ENCODE measurements around the gene SH3BGRL3. TPM values are rescaled to one million over a fixed set of nuclear protein-coding genes. Genes with fewer than 3 reads are reported as not detected.

The SH3BGRL3 gene
- total RNA-seq, 3 donors from 2014 or later: 156 to 422 (median 385) TPM

- intact Hi-C loops (cut with DNase I, micrococcal nuclease): no loop called here
- TF ChIP-seq CTCF (IDR thresholded peaks at IDR 0.05): no peak
- ATAC-seq: no peak
- no peak for DNase-seq
- Histone ChIP-seq H3K4me1 (ENCODE audit: low read depth) (peaks cover 7% of the 10 kb centered on the region), H3K9me3 (no peaks in the 10 kb centered on the region), H3K36me3 (ENCODE audit: low read depth) (no peaks in the 10 kb centered on the region), H3K4me3 (no peak overlapping the region)
These were observed 15.6 kb downstream of the SH3BGRL3 start for GRCh38 chr1:26295194-26296138.

DNA sequence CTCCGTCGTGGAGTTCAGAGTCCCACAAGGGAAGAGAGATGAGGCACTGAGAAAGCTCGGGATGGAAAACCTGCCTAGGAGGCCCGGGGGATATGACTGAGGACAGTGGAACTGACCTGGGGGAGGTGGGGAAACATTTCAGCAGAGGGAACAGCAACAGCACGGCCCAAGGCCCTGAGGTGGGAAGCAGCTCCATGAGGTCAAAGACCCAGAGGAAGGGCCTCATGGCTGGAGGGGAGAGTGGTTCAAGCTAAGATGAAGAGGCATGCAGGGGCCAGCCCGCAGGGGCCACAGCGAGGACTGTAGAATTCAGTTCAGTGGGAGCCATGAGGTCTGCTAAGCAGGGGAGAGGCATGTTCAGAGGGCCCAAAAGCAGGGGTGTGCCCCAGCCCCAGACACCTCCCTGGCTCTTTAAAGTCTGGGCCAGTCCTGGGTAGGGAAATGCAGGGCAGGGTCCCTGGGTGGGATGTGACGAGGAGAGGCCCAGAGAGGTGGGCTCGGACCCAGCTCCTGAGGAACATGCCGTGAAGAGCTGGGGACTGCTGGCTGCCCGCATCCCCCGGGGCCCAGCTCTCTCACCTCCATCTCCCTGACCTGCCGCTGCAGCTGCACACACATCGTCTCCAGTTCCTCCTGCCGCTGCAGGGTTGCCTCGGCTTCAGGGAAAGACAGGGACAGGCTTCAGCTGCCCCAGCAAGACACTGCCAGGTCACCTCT, 16.6 kb downstream of the SH3BGRL3 start:
- ATAC-seq (no peak), DNase-seq (no peak)
- Histone ChIP-seq H3K9me3 (no peaks in the 10 kb centered on the region), H3K36me3 (ENCODE audit: low read depth) (no peaks in the 10 kb centered on the region), H3K4me1 (ENCODE audit: low read depth) (peaks cover 1% of the 10 kb centered on the region), H3K4me3 (no peak overlapping the region)
- intact Hi-C loops (cut with DNase I, micrococcal nuclease): no loop called here
- no peak for TF ChIP-seq CTCF (IDR thresholded peaks at IDR 0.05)

GRCh38 chr1:26297057-26297790, 17.3 kb downstream of the SH3BGRL3 start:
- DNase-seq: no peak
- Histone ChIP-seq H3K9me3 (no peaks in the 10 kb centered on the region), H3K4me1 (ENCODE audit: low read depth) (no peaks in the 10 kb centered on the region), H3K4me3 (no peak overlapping the region), H3K36me3 (ENCODE audit: low read depth) (no peaks in the 10 kb centered on the region)
- no peak for TF ChIP-seq CTCF (IDR thresholded peaks at IDR 0.05)
- intact Hi-C loops (cut with DNase I, micrococcal nuclease): no loop called here
- ATAC-seq: no peak

GRCh38 chr1:26297791-26298124, 17.9 kb downstream of the SH3BGRL3 start:
- TF ChIP-seq CTCF (IDR thresholded peaks at IDR 0.05): no peak
- no peak for ATAC-seq

DNA sequence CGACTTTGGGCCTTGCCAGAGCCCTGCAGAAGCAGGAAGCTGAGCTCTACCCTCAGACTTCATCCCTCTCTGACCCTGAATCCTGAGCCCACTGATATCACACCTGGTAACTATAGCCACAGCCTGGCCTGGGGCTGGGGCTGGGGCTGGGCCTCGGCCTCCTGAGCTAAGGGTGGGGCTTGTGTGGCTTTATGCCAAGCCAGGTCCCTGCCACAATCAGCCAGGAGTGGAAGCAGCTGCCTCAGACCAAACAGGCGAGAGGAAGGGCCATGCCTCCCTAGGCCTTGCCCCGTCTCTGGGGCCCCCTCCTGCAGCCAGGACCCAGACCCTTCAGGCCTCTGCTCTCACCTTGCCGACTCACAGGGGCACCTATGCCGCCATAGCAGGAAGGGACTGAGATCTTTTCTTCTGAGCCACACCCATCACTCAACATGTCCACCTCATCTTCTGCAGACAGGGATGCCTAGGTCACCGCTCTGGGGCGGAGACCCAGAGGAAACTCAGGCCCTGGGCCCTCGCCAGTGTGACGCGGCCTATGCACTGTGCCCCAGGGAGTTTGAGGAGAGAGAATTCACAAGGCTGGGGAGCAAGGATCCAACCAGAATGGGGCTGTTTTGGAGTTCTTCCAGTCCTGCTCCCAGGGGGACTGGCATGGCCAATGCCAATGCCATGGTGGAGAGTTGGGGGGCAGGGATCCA, 20.8 kb downstream of the SH3BGRL3 start:
- DNase-seq (no peak), ATAC-seq (no peak)
- H3K9me3 ChIP-seq: no peaks in the 10 kb centered on the region
- intact Hi-C loops (cut with DNase I, micrococcal nuclease): no loop called here
- H3K36me3 ChIP-seq (ENCODE audit: low read depth): no peaks in the 10 kb centered on the region
- peaks cover 3% of the 10 kb centered on the region for H3K4me1 ChIP-seq (ENCODE audit: low read depth)
- H3K4me3 ChIP-seq: no peak overlapping the region
- no peak for TF ChIP-seq CTCF (IDR thresholded peaks at IDR 0.05)

More at GRCh38 chr1:26297791-26298124, 17.9 kb downstream of the SH3BGRL3 start:
- Histone ChIP-seq H3K9me3 (no peaks in the 10 kb centered on the region), H3K4me3 (no peak overlapping the region), H3K36me3 (ENCODE audit: low read depth) (no peaks in the 10 kb centered on the region), H3K4me1 (ENCODE audit: low read depth) (no peaks in the 10 kb centered on the region)
- intact Hi-C loops (cut with DNase I, micrococcal nuclease): no loop called here
- DNase-seq: no peak

Measured in mucosa of descending colon (tissue), 3 donors.